ENCODE measurements around the gene MTHFD1L.
"Not testable (repeated sequence)": the region's sequence is repeated elsewhere in the genome, so short reads cannot be mapped to it uniquely, and the experiment has no call there.

Gene MTHFD1L

DNA sequence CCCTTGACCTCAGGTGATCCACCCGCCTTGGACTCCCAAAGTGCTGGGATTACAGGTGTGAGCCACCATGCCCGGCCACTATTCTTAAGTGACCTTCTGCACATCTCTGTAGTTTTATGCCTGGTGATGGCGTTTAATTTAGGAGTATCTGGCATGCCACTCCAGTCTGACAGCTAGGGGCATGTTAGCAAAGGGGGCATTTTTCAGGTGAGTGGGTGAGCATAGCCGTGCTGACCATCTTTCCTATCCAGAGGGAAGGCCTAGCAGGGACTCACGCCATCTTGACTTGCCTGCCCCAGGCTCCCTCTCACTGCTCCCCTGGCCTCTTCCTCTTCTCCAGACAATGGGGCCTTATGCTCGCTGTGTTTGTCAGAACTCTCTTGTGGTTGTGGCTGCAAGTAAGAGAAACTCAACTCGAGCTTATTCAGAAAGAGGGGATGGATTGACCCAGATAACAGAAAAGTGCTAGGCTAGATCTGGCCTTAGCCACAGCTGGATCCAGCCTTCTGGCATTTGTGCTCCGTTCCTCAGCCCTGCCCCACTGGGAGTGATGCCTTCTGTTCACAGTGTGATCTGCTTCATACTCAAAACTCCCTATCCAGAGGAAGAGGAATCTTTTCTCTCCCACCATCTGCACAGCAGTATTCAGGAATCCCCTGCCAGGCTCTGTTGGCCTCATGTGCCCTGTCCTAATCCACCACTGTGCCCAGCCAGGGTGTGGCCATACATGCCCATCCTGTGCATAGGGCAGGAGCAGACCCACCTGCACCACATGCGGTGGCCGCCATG, 199.7 kb downstream of the MTHFD1L start:
- DNase-seq (ENCODE audit: low read depth, low spot score), result no peak

DNA sequence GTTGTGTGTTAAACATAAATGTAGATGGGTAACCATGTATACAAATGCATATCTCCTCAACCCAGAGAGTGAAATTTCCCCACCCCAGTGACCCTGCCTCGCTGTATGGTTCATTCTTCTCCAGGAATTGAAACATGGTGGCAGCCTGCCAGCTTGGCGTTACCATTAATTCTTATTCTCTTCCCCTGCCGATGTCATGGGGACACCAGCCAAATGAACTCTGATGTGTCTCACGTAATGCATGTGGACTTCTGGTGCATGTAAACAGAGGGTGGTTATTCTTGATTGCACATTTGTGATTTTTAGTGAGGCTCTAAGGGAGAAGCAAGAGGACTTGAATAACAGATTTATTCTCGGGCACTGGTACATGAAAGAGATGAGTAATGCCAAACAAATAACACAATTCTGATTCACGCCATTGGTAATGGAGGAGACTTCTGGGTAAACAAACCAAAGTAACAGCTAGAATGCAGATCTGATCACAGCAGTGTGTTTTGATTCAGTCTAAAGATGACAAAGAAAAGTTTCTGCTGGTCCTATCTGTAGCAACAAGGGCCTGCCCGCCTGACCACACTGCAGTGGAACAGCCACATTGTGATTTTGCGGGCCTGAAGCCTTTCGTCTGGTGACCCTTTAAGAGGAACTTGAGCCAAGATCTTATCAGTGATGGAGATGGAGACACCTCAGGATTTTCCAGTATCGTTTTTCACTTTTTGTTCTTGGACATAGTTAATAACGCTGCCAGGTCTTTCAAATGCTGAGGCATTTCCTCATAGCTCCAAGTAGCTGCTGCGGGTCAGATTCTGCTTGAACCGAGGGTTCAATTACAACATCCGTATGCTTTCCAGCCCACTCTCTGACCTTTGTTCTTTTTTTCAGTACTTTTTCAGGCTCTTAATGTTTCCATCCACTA, 202.4 kb downstream of the MTHFD1L start:
- DNase-seq (ENCODE audit: low read depth, low spot score), result no peak

DNA sequence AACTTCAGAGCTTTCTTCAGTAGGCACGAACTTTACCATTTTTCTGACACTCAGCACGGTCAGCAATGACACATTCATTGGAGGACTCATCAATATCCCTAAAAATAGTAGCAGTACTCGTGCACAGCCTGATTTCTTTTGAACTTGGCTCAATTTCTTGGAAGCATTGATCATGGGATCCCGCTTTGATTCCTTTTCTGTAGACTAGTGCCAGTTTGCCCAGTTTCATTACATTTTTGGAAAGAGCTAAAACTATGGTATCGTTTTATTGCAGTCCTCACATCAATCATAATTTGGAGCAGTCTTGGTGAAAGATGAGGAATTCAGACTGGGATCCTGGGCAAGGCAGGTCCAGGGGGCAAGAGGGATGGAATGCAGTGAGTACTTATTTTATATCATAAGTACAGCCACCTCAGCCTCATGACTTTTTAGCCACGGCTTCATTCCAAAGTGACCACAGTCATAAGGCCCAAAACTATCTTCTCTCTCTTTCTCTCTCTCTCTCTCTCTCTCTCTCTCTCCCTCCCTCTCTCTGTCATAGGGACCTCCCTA, 203.3 kb downstream of the MTHFD1L start:
- no peak for DNase-seq (ENCODE audit: low read depth, low spot score)

DNA sequence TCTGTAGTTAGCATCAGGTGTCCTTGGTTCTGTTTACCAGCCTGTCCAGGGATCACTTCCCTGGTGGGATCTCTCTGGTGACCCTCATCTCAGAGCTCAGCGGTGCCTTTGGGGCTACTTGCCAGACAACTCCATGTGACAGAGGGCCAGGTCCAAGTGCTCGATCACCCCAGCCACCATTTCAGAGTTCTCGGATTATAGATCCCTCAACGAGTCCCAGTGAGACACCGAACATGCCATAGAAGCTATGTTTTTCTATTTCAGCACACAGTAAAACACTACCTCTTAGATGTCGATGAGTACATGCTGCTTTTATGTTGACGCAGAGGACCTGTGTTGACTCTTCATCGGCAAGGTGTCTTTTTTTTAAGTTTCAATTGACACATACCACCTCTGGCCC, 204.1 kb downstream of the MTHFD1L start:
- DNase-seq (ENCODE audit: low read depth, low spot score), result no peak

DNA sequence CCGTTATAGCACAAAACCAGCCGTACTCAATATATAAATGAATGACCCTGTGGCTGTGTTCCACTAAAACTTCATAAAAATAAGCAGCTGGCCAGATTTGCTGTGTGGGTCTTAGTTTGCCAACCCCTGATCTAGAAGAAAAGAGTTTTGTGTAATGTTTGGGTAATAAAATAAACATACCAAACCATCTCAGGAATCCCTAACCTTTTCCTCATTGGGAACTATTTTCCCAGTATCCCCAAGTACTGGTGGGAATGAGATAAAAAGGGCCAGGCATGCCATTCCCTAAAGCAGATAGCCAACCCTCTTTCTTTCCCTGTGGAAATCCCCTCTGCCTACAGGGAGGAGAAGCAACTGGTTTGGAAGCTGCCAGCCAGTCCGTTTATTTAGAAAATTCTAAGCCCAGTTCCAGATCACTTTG, 205.1 kb downstream of the MTHFD1L start:
- no peak for DNase-seq (ENCODE audit: low read depth, low spot score)

DNA sequence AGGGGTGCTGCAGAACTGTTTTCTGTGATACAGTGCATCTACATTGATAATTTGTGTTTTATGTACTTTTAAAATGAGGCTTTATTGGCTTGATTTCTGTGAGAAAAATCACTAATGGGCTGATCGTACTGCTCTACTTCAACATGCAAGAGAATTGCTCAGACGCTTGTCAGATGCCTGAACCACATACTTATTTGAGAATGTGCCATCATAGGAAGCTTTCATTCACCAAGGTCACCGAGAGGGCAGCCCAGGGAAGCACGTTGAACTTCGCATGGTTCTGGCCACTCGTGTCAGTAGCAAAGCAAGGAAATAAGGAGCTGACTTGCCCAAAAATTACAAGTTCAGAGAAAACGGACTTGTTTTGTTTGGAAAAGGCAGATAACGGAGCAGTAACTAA, 205.8 kb downstream of the MTHFD1L start:
- DNase-seq (ENCODE audit: low read depth, low spot score), result no peak

DNA sequence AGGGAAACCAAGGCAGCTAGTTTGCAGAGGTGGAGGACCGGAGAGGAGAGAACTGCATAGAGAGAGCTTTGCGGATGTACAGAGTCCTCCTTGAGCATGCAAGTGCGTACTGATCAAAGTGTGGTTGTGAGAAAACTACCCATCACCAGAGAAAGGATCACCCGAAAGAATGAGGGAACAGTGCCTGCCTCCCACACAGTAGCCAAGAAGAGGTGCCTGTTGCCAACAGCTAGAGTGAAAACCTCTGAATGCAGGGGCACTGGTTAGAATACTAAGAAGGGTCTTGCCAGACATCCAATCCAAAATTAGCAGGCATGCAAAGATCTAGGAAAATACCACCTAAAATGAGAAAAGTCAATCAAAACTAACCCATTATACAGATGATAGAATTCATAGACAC, 207.6 kb downstream of the MTHFD1L start:
- no peak for DNase-seq (ENCODE audit: low read depth, low spot score)

DNA sequence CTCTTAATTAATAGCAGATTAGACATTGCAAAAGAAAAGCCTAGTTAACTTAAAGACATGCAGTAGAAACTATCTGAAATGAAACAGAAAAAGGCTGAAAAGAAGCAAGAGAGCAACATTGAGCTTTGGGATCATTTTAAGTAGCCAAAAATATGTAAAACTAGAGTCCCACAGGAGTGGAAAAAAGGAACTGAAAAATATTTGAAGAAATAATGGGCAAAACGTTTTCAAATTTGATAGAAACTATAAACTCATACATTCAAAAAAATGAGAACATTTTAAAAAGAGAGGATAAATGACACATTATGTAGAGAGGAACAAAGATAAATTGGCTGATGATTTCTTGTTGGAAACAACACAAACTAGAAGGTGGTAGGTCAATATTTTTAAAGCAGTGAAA, 208.2 kb downstream of the MTHFD1L start:
- no peak for DNase-seq (ENCODE audit: low read depth, low spot score)

DNA sequence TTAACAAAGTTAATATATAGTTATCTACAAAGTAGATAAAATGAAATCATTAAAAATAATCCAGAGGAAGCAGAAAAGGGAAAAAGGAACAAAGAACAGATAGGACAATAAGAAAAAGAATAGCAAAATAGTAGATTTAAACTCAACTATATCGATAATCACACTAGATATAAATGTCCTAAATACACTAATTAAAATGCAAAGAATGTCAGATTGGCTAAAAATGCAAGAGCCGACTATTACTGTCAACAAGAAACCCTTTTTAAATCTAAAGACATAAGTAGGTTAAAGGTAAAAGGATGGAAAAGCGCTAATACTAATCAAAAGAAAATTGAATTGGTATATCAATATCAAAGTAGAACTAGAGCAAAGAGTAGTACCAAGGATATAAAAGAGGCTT, 209.5 kb downstream of the MTHFD1L start:
- DNase-seq (ENCODE audit: low read depth, low spot score), result no peak

DNA sequence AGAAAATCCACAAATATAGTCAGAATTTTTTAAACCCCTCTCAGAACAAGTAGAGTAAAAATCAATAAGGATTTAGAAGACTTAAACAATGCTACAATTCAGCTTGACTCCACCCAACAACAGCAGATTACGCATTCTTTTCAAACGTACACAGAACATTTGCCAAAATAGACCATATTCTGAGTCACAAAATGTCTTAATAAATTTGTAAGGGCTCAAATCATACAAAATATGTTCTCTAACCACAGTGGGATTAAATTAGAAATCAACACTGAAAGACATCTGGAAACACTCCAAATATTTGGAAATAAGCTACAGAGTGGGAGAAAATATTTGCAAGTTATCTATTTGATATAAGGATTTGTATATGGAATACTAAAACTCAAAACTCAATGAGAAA, 210.0 kb downstream of the MTHFD1L start:
- no peak for DNase-seq (ENCODE audit: low read depth, low spot score)

DNA sequence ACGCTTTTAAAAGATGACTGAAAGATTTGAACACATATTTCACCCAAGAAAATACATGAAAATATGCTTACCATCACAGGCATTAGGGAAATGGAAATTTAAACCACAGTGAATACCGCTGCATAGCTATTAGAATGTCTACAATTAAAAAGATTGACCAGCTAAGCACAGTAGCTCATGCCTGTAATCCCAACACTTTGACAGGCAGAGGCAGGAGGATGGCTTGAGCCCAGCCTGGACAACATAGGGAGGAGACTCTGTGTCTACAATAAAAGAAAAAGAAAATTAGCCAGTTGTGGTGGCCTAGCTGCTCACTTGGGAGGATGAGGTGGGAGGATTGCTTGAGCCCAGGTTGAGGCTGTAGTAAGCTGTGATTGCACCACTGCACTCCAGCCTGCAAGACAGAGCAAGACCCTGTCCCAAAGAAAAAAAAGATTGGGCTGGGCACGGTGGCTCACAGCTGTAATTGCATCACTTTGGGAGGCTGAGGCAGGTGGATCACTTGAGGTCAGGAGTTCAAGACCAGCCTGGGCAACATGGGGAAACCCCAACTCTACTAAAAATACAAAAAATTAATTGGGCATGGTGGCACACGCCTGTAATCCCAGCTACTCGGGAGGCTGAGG, 210.5 kb downstream of the MTHFD1L start:
- no peak for DNase-seq (ENCODE audit: low read depth, low spot score)

DNA sequence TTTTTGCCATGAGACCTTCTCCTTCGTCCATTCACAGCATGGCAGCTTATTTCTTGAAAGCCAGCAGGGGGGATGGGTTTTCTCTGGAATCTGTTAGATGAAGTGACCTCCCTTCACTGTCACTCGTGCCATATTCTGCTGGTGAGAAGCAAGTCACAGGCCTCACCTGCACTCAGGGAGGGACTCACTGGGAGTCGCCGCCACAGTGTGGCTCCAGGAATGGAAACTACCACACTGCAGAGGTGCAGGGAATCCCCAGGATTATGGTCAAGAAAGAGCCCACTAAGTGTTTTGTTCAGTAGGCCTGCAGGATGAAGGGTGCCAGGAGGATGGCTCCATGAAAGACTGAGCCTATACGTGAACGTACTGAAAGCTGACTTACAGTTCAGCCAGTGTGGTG, 213.2 kb downstream of the MTHFD1L start:
- DNase-seq (ENCODE audit: low read depth, low spot score), result no peak

DNA sequence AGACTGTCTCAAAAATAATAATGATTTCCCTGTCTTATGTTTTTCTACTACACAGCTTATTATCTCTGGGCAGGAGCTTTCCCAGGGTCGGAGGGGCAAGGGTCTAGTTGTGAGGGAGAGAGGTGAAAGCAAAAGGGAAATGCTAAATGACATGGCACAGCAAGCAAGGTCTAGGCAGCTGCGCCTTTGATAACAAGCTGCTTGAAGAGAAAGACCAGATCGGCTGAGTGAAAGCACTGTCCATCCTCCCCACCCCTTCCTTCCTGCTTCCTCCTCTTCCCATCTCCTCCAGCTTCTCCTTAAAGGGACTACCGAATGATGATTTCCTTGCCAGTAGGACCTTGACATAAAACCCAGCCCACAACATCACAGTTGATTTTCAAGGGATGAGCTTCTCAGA, 216.2 kb downstream of the MTHFD1L start:
- peak; percentile 10 for DNase-seq (ENCODE audit: low read depth, low spot score)

DNA sequence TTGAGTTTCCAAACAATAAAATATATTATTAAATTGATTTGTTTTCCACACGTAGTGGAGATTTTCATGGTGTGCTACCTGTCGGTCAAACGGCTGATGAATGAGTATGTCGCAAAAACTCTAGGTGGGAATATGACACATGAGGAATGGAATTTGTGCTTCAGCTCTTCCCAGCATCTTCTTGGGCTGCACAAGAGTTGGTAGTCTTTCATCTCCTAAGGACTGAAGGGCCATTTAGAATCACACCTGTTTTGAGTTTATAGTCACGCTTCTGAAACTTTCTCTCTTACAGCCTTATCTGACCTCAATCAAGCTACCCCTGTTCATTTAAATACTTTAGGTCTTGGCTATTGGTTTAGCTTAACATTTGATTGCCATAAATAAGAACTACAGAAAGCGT, 216.6 kb downstream of the MTHFD1L start:
- no peak for DNase-seq (ENCODE audit: low read depth, low spot score)

DNA sequence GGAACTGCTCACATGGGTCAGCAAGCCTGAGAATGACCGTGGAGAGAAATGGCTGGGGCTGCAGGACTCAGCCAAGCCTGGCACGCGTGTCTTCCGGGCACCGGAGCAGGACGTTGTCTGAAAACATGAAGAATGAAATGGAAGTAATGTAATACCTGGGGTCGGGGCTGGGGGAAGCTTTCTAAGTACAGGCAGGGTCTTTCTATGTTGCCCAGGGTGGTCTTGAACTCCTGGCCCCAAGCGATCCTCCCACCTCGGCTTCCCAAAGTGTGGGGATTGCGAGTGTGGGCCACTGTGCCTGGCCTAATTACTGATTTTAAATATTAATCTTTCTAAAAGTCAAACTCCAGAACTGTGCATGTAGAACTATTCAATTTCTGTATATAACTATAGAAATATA, 218.8 kb downstream of the MTHFD1L start:
- no peak for DNase-seq (ENCODE audit: low read depth, low spot score)

DNA sequence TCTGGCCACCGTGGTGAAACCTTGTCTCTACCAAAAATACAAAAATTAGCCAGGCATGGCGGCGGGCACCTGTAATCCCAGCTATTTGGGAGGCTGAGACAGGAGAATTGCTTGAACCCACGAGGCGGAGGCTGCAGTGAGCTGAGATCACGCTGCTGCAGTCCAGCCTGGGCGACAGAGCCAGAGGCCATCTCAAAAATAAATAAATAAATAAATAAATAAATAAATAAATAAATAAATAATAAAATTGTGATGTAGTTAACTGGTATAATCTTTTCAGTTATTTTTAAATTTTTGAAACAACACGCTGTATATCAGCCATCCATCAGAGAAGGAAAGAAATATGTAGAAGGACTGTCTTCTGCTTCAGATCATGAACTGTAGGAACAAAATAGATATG, 221.6 kb downstream of the MTHFD1L start:
- not testable (repeated sequence) for DNase-seq (ENCODE audit: low read depth, low spot score)

DNA sequence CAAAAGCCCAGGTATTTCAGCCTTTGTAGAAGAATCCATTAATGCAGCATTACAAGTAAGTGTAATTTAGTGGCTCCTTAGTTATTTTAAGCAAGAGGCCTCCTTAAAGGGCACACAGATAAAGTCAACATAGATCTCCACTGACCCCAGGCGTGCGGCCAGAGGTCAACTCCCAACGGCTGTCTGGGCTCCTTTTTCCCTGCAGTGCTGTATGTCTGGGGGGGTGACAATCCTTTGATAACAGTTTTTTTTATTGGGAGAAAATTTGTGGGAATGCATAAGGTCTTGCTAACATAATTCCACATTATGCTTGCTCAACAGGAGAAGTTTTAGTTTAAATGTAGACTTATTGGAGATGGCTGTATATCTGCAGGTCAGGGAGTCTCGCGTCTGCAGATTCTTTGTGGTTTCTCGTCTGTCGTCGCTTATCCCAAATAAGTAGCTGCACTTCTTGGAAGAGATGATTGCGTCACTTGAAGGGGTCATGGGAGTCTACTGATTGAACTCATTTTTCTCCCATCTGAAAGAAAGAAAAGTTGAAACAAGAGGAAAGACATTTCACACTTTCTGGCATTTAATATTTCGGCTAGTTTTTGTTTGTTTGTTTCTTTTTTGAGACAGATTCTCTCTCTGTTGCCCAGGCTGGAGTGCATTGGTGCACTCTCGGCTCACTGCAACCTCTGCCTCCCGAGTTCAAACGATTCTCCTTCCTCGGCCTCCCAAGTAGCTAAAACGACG, 222.5 kb downstream of the MTHFD1L start:
- no peak for DNase-seq (ENCODE audit: low read depth, low spot score)

DNA sequence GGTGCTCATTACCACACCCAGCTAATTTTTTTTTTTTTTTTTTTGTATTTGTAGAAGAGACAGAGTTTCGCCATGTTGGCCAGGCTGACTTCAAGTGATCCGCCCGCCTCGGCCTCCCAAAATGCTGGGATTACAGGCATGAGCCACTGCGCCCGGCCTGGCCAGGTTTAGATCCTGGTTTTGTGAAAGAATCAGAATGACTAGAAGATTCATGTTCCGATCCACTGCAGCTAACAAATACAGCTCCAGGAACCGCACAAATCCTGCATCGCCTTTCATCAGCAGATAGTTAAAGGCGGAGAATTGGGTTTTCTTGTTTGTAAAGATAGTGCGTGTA, 223.1 kb downstream of the MTHFD1L start:
- no peak for DNase-seq (ENCODE audit: low read depth, low spot score)

DNA sequence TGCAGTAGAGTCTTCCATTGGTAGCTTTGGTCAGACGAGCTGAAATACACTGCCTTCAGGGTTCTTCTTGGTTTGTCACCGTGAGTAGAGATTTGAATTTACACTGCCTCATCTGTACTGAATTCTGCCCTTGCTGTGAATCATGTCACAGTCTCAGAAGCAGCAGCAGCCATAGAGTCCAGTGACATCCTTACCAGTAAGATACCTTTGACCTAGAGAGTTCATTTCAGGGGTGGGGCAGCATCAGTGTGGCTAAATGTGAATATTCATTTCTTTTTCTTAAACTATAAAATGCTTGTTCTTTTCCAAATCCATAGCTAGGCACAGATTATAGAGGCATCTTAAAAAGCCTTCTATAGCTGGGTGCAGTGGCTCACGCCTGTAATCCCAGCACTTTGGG, 223.5 kb downstream of the MTHFD1L start:
- no peak for DNase-seq (ENCODE audit: low read depth, low spot score)

DNA sequence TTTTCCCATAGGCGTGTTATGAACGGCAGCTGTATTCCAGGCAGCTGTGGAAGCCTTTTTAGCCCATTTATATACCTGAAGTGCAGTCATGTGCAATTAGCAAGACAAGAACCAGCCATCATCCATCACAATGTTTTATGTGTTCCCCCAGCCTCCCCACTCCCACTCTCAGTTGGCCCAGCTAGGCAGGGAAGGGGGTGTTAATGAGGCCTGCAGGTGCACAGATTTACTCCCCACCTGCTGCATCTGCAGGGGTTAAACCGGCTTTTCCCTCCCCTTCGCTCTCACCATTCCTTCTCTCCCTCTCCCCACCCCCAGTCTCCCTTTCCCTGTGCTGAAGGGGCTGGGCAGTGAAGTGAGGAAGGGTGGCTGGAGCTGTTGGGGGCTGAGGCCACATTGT, 224.5 kb downstream of the MTHFD1L start:
- no peak for DNase-seq (ENCODE audit: low read depth, low spot score)

DNA sequence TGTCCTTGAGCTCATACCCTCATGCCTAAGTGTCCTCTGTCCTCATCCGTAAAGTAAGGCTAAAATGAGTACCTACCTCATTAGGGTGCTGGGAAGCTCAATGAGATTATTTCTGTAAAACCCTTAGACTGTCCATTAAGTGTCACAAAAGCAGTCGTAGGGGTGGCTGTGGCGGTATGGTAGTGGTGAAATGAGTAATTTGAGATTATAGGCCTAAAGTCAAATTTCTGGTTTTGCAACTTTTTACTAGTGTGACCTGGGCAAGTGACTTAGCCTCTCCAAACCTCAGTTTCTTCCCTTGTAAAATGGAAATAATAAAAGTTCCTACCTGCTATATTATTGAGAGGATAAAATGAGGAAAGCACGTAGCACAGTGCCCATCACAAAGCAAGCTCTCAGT, 226.1 kb downstream of the MTHFD1L start:
- no peak for DNase-seq (ENCODE audit: low read depth, low spot score)

DNA sequence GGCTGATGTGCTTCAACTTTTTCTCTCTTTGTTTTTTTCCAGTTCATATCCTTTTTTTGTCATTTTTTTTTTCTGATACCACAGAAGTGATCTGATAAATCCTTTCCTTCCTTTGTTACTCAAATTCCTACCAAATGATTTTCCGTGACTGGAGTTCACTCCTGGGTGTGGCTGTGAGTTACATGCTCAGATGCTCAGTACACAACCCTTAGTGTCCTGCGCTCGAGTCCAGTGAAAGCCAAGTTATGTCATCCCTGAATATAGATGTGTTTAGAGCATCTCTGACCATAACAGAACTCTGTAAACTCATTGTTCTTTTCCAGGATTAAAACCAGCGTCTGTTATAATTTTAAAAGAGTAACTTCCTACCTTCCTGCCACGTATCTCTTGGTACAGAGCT, 227.1 kb downstream of the MTHFD1L start:
- DNase-seq (ENCODE audit: low read depth, low spot score), result no peak

All from ELF-1 (cell line).